GM19239 (cell line): ENCODE results near the gene CCDC14.
"Not testable (repeated sequence)": the region's sequence is repeated elsewhere in the genome, so short reads cannot be mapped to it uniquely, and the experiment has no call there.

Experiments
- DNase-seq: peaks from one replicate; pipeline ENCODE4 v3.0.0; 2011; ENCODE audit warnings: low spot score; ENCODE audit not compliant: insufficient read length
- FAIRE-seq: peaks from 2 replicates; lab custom pipeline; 2011; peaks lifted over from hg19 to GRCh38; lab: Jason Lieb, UNC

CCDC14 gene

DNA sequence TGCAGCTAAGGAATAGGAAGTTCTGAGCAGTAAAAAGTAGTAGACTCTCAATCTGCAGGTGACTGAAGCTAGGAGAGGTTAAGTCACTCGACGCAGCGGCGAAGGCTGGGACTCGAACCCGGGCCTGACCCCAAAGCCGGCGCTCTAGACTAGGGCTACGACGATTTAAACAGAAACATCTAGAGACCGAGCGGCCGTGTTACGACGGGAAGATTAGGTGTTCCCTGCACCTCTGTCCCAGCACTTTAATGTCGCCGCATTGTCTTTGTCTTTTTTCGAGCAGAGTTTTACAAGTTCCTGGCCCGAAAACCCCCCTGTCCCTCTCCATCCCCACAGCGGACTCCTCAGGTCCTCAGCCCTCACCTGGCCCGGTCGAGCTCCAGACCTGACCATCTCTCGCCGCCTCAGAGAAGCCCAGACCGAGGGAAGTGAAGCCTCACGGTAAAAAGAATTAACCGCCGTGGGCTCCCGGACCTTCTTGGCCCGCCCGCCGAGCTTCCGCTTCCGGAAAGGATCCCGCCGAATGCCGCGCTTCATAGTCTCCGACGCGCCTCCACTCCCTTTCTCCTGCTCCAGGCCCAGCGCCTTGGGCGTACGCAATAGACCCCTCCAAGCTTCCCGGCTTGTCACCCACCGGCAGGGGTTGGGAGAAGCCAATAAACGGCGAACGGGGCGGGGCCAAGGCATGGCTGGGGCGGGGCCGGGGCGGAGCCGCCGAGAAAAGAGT lies at the start of gene CCDC14:
CCDC14 (minus strand) TSS at position 449 of the 727 bp plus-strand sequence; CDS start at position 393, 56 bp downstream.
- DNase-seq, result peak; percentile 45
- FAIRE-seq, result peak; percentile 90

- DNase-seq, FAIRE-seq: not testable (repeated sequence)
Observed at GRCh38 chr3:124008321-124008720, 47.3 kb upstream of the CCDC14 start.

- DNase-seq, result no peak
Observed at GRCh38 chr3:124007186-124007585, 46.2 kb upstream of the CCDC14 start.

DNA sequence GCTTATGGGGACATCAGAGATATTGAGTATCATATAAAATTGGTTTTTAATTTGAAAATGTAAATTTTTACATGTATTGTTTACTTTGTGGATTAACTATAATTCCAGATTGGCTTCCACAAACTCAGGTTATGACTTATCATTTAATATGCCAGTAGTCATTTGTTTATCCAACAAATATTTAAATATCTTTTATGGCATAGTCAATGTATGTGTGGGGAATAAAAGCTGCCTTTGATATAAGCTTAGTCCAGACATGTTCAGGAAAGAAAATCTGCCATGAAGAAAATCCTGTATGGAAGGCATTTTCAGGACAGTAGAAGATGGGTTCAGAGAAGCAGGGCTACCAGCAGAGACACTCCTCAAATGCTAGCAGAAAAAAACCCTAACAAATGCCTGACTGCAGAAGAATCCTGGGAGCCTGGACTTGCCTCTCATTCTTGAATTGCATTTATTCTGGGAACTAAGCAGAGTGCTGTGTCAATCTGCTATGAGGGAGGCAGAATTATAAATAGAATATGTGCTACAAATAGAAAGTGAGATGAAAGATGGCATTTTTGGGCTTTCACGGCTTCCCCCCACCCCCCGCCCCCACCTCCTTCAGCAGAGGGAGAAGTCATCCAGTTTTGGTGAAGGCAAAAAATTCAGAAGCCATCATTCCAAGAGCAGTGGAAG lies 41.5 kb upstream of the CCDC14 start:
- DNase-seq, FAIRE-seq: not testable (repeated sequence)

More at GRCh38 chr3:124007186-124007585, 46.2 kb upstream of the CCDC14 start:
- FAIRE-seq, result no peak

DNA sequence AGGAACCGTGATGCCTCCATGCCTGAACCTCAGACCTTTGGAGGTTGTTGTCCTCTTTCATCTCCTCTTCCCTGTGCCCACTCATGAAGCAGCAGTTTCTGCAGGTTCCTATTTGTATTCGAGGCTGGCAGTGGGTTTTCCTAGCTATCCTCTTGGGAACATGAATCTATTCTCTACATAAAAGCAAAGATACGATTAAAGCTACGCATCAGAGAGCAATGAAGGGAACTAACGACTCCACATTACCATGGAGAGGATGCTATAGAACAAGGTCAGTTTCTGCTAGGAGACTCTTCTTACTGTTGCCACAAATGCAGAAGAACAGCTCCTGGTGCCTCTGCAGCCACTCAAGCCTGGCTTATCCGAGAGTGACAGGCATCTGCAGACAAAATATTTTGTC lies 40.3 kb upstream of the CCDC14 start:
- not testable (repeated sequence) for FAIRE-seq

DNA sequence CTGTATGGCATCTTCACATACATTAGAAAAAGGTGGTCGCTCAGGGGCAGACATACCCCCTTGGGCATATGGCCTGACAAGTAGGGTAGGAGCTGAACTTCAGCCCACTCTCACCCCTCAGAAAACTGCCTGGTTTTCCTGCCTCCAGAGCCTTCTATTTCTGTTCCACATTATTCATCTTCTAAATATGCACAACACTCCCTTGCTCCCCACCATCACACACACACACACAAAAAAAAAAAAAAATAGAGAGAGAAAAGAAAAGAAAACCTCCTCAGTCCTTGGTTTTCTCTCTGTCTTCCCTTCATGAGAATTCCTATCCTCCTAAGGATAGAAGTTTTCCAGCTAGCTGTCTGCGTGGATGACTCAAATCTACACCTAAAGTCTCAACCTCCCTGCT lies 36.5 kb upstream of the CCDC14 start:
- FAIRE-seq, result no peak

More for the DNA sequence above, 40.3 kb upstream of the CCDC14 start:
- not testable (repeated sequence) for DNase-seq

GRCh38 chr3:123993818-123994217 lies 32.8 kb upstream of the CCDC14 start:
- DNase-seq (no peak), FAIRE-seq (no peak)

More for the DNA sequence above, 36.5 kb upstream of the CCDC14 start:
- no peak for DNase-seq

- peak; percentile 71 for FAIRE-seq
- DNase-seq, result not testable (repeated sequence)
Observed at GRCh38 chr3:123991730-123992588, 30.9 kb upstream of the CCDC14 start, which contains the start of gene ROPN1. ROPN1 (minus strand) TSS chr3:123992124; CDS start chr3:123980481, 11,643 bp downstream.

DNA sequence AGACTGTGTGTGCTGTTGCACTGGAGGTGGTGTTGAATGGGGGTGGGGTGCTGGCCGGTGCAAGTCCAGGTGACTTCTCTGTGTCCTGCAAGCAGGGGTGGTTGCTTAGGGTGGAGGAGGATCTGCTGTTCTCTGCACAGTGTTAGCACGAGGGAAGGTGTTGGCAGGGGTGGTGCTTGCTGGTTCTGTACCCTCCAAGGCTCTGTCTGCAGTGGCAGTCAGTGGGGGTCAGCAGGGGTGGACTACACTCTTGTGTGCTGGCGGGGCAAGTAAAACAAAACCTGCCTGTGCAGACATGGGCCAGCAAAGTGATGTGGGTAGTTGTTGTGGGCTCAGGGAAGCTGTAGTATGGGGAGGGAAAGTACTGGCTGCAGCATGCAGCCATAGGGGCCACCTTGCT lies 25.4 kb upstream of the CCDC14 start:
- no peak for DNase-seq
- no peak for FAIRE-seq

DNA sequence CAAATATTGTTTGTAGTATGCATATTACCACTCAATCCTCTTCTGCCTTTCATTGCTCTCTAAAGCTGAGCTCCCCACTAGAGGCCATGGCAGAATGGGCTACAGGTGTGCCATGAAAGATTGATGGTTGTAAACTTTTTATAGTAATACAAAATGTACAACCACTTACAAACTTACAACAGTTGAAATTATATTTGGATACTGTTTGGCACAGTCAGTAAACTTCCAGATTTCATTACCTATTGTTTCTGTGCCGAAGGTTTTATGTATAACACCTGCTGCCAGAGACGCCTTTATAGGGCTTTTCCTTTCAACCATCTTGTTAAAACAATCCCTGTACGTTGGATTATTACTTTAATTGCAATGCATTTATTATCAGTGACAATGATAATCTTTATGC lies 23.9 kb upstream of the CCDC14 start:
- FAIRE-seq, result no peak

DNA sequence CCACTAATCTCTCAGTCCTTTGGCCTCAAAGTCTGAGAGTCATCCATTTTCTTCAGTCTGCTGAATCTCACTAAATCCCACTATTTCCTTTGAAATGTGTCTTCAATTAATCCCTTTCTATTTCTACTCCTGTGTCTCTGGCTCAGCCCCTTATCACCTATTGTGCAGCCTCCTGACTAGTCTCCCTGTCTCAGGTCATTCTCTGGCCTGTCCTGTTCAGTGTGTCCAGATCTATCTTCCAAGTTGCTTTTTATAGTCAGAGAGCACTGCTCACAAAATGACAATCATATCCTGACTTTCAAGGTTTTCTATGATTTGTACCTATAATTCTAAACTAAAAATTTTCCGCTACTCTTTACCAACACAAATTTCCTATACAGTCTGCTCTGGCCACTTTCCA lies 23.3 kb upstream of the CCDC14 start:
- DNase-seq (no peak), FAIRE-seq (no peak)

More for the DNA sequence above, 23.9 kb upstream of the CCDC14 start:
- no peak for DNase-seq

GRCh38 chr3:123981317-123981716 lies 20.3 kb upstream of the CCDC14 start:
- not testable (repeated sequence) for FAIRE-seq, DNase-seq

GRCh38 chr3:123980539-123980938 lies 19.5 kb upstream of the CCDC14 start:
- no peak for DNase-seq
- no peak for FAIRE-seq

GRCh38 chr3:123979525-123980501 lies 18.8 kb upstream of the CCDC14 start:
- not testable (repeated sequence) for DNase-seq
- FAIRE-seq, result peak; percentile 93

GRCh38 chr3:123976904-123977303 lies 15.9 kb upstream of the CCDC14 start:
- not testable (repeated sequence) for FAIRE-seq

GRCh38 chr3:123976181-123976898 lies 15.3 kb upstream of the CCDC14 start:
- not testable (repeated sequence) for DNase-seq, FAIRE-seq

More at GRCh38 chr3:123976904-123977303, 15.9 kb upstream of the CCDC14 start:
- not testable (repeated sequence) for DNase-seq

DNA sequence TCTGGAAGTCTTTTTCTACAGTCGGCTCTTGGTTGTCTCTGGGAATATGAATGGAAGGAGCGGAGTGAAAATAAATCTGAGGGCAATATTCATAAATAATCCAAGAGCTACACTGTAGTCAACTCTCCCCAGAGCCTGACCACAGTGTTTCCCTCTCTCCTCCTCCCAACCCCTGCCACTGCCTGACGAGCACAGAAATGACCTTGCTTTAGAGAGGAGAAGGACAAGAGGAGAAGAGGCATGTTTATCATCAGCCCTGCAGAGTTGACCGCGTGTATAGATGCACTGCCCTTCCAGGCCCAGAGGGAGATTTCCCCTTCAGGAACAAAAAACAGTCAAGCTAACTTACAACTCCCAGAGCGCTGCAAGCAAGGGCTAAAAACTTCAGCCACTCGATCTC lies 14.0 kb upstream of the CCDC14 start:
- not testable (repeated sequence) for DNase-seq, FAIRE-seq

DNA sequence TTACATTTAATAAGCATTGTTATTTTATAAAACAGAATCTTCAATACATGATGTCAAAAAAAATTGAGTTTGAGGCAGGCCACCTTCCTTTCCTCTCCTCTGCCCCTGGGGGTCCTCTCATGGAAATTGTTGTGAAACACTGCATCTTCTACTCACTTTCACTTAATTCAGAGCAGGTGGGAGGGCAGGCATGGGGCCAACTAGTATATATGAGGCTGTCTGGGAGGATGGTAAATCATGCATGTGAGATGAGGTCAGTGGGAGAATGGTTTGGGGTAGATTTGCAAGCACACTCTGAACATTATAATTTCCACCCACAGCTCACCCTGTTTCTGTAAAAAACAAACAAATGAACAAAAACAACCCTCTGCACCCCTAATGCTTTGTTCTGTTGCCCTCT lies 10.4 kb upstream of the CCDC14 start:
- FAIRE-seq (no peak), DNase-seq (no peak)
